SK-N-SH (cell line): Measurements from ENCODE around the gene RANGAP1. TPM values are rescaled to one million over a fixed set of nuclear protein-coding genes. Genes with fewer than 3 reads are reported as not detected.

Source experiments
- CTCF ChIA-PET: fragments of 300-600, 350-600 bp; formaldehyde crosslinking; extraction: SDS; loops from one replicate; lab custom pipeline; 2021; lab: Yijun Ruan, JAX
- POLR2A ChIA-PET: fragments of 350-600 bp; sonication (Branson Sonifier 250); formaldehyde crosslinking; extraction: SDS; loops from one replicate; lab custom pipeline; 2020; ENCODE audit warnings: antibody characterized with exemption, inconsistent platforms; lab: Yijun Ruan, JAX
- DNase-seq: peaks from one replicate; pipeline ENCODE4 v3.0.0; 2012
- H2AFZ ChIP-seq: fragments of 200-600 bp; sonication (generic); 2 replicates; pipeline ENCODE4 v1.8.1; 2016; ENCODE audit warnings: antibody characterized with exemption, mild to moderate bottlenecking, low read depth
- H3F3A ChIP-seq: fragments of 200-600 bp; sonication (generic); replicated peaks from 2 replicates; pipeline ENCODE3; 2016; ENCODE audit warnings: antibody characterized with exemption, mild to moderate bottlenecking; ENCODE audit not compliant: insufficient read depth
- H3K27ac ChIP-seq, 2 experiments: fragments of 200-500 bp in 1 of 2; fragments of 200-600 bp in 1 of 2; sonication (Bioruptor generic) in 1 of 2; sonication (generic), shearing (Covaris generic) in 1 of 2; 2 replicates each; pipeline versions ENCODE4 v1.5.1 to v1.6.1; 2014 to 2016; ENCODE audit warnings: low read depth in 2 of 2, inconsistent platforms in 1 of 2, low read length in 1 of 2, mild to moderate bottlenecking in 1 of 2, mixed read lengths in 1 of 2
- H3K27me3 ChIP-seq: fragments of 200-600 bp; sonication (generic), shearing (Covaris generic); 2 replicates; pipeline ENCODE4 v1.6.1; 2016; ENCODE audit warnings: mixed run types; ENCODE audit not compliant: insufficient read depth
- H3K36me3 ChIP-seq, 2 experiments: fragments of 200-500 bp in 1 of 2; fragments of 200-600 bp in 1 of 2; sonication (Bioruptor generic) in 1 of 2; sonication (generic) in 1 of 2; replicated peaks in 1 of 2; 2 replicates each; pipeline versions ENCODE3 to v1.5.1; 2014 to 2016; ENCODE audit warnings: low read length in 1 of 2, mild to moderate bottlenecking in 1 of 2; ENCODE audit not compliant: insufficient read depth in 2 of 2, control insufficient read depth in 1 of 2
- H3K4me1 ChIP-seq, 2 experiments: fragments of 200-500 bp in 1 of 2; fragments of 200-600 bp in 1 of 2; sonication (Bioruptor generic) in 1 of 2; sonication (generic), shearing (Covaris generic) in 1 of 2; 2 replicates each; pipeline versions ENCODE4 v1.5.1 to v1.6.1; 2014 to 2016; ENCODE audit warnings: low read depth in 1 of 2, low read length in 1 of 2, mixed run types in 1 of 2; ENCODE audit not compliant: insufficient read depth in 2 of 2, control insufficient read depth in 1 of 2
- H3K4me2 ChIP-seq: fragments of 200-600 bp; sonication (generic), shearing (Covaris generic); 2 replicates; pipeline ENCODE4 v1.6.1; 2017; ENCODE audit warnings: mixed run types
- H3K4me3 ChIP-seq, 2 experiments: fragments of 200-500 bp in 1 of 2; fragments of 200-600 bp in 1 of 2; sonication (Bioruptor generic) in 1 of 2; sonication (generic), shearing (Covaris generic) in 1 of 2; 2 replicates each; pipeline versions ENCODE4 v1.5.1 to v1.8.1; 2014 to 2016; ENCODE audit warnings: low read depth in 2 of 2, inconsistent platforms in 1 of 2, low read length in 1 of 2, mild to moderate bottlenecking in 1 of 2, mixed read lengths in 1 of 2, moderate library complexity in 1 of 2
- H3K79me2 ChIP-seq: fragments of 200-600 bp; sonication (generic); 2 replicates; pipeline ENCODE4 v1.8.1; 2017; ENCODE audit warnings: mild to moderate bottlenecking; ENCODE audit not compliant: insufficient read depth
- H3K9ac ChIP-seq: fragments of 200-600 bp; sonication (generic); 2 replicates; pipeline ENCODE4 v1.6.1; 2017; ENCODE audit warnings: mixed run types
- H3K9me2 ChIP-seq: fragments of 200-600 bp; sonication (generic); 2 replicates; pipeline ENCODE4 v1.6.1; 2017; ENCODE audit warnings: mixed run types
- H3K9me3 ChIP-seq: fragments of 200-600 bp; sonication (generic); 2 replicates; pipeline ENCODE4 v1.6.1; 2017; ENCODE audit warnings: mixed run types, mild to moderate bottlenecking, moderate library complexity
- H4K20me1 ChIP-seq: fragments of 200-600 bp; sonication (generic); 2 replicates; pipeline ENCODE4 v1.6.1; 2017; ENCODE audit warnings: mild to moderate bottlenecking, mixed run types; ENCODE audit not compliant: insufficient read depth
- CHD2 ChIP-seq: fragments of 150-350 bp; IDR thresholded peaks from 2 replicates; pipeline ENCODE4 v1.6.1; 2018; ENCODE audit warnings: low read length; ENCODE audit not compliant: partially characterized antibody
- CTCF ChIP-seq: fragments of 200-600 bp; sonication (generic); IDR thresholded peaks from 2 replicates; pipeline ENCODE4 v1.6.1; 2017; ENCODE audit warnings: antibody characterized with exemption, mild to moderate bottlenecking, moderate library complexity
- ELF1 ChIP-seq: IDR thresholded peaks from 2 replicates; pipeline ENCODE4 v1.4.0; 2012
- EP300 ChIP-seq, 2 experiments: IDR thresholded peaks; 2 replicates each; pipeline versions ENCODE4 v1.4.0 to v1.6.1; 2012; ENCODE audit warnings: borderline replicate concordance in 1 of 2, low read depth in 1 of 2, low read length in 1 of 2
- EZH2phosphoT487 ChIP-seq: fragments of 200-600 bp; sonication (generic); IDR thresholded peaks from 2 replicates; pipeline ENCODE4 v1.6.1; 2017; ENCODE audit warnings: low read depth, mixed run types, mild to moderate bottlenecking, antibody characterized with exemption, moderate library complexity, borderline replicate concordance
- FOSL2 ChIP-seq: IDR thresholded peaks from 2 replicates; pipeline ENCODE4 v1.4.0; 2012; ENCODE audit warnings: low read depth, mild to moderate bottlenecking, moderate library complexity, borderline replicate concordance
- FOXJ3 ChIP-seq: sonication (generic); formaldehyde crosslinking; IDR thresholded peaks from 2 replicates; pipeline ENCODE4 v1.5.1; 2020; ENCODE audit warnings: mild to moderate bottlenecking, missing genetic modification reagents
- FOXM1 ChIP-seq: IDR thresholded peaks from 2 replicates; pipeline ENCODE4 v1.4.0; 2012; ENCODE audit warnings: low read depth, mild to moderate bottlenecking
- GABPA ChIP-seq: IDR thresholded peaks from 2 replicates; pipeline ENCODE4 v1.4.0; 2012; ENCODE audit warnings: low read depth, mild to moderate bottlenecking
- MAX ChIP-seq: IDR thresholded peaks from 2 replicates; pipeline ENCODE4 v1.4.0; 2012; ENCODE audit warnings: low read depth
- MEF2A ChIP-seq: IDR thresholded peaks from 2 replicates; pipeline ENCODE4 v1.4.0; 2012; ENCODE audit warnings: low read depth, borderline replicate concordance
- NFIC ChIP-seq: IDR thresholded peaks from 2 replicates; pipeline ENCODE4 v1.4.0; 2012; ENCODE audit warnings: borderline replicate concordance
- RAD21 ChIP-seq: IDR thresholded peaks from 2 replicates; pipeline ENCODE4 v1.6.1; 2012; ENCODE audit warnings: mild to moderate bottlenecking, low read length
- RCOR1 ChIP-seq: fragments of 150-350 bp; IDR thresholded peaks from 2 replicates; pipeline ENCODE4 v1.6.1; 2017; ENCODE audit warnings: antibody characterized with exemption, low read length
- REST ChIP-seq: IDR thresholded peaks from 2 replicates; pipeline ENCODE4 v1.6.1; 2012; ENCODE audit warnings: mild to moderate bottlenecking, low read depth, low read length, moderate library complexity
- SMC3 ChIP-seq: IDR thresholded peaks from 2 replicates; pipeline ENCODE4 v1.6.1; 2012; ENCODE audit warnings: low read depth, low read length, improper control_type of control experiment
- TAF1 ChIP-seq: IDR thresholded peaks from 2 replicates; pipeline ENCODE4 v1.6.1; 2012; ENCODE audit warnings: low read depth, mild to moderate bottlenecking, low read length, moderate library complexity, borderline replicate concordance
- TCF12 ChIP-seq: IDR thresholded peaks from 2 replicates; pipeline ENCODE4 v1.4.0; 2012
- TEAD4 ChIP-seq: IDR thresholded peaks from 2 replicates; pipeline ENCODE4 v1.4.0; 2012; ENCODE audit warnings: mild to moderate bottlenecking, borderline replicate concordance; ENCODE audit not compliant: insufficient read depth
- USF1 ChIP-seq: IDR thresholded peaks from 2 replicates; pipeline ENCODE4 v1.4.0; 2012; ENCODE audit warnings: low read depth, borderline replicate concordance
- YY1 ChIP-seq: IDR thresholded peaks from 2 replicates; pipeline ENCODE4 v1.4.0; 2012; ENCODE audit warnings: low read depth, mild to moderate bottlenecking
- ZBTB33 ChIP-seq: IDR thresholded peaks from 2 replicates; pipeline ENCODE4 v1.4.0; 2012; ENCODE audit warnings: low read depth, borderline replicate concordance
- WGBS: methylation state at CpG from one replicate; pipeline ENCODE4 v1.1.6; 2017; ENCODE audit warnings: low lambda C conversion rate; 5-methylcytosine and 5-hydroxymethylcytosine counted together
- polyA plus RNA-seq, 3 experiments: library from polyadenylated mRNA; depleted of rRNA; stranded (reverse); fragments of >200 nt; gene quantifications; 2 replicates each; pipeline ENCODE4 v1.2.3, GENCODE V29; 2012

Gene RANGAP1
- polyA plus RNA-seq, 1 of the 3 experiments (the other 2 are of a cell fraction): 67.1 TPM

- TF ChIP-seq TEAD4 (no peak), EP300 (IDR thresholded peaks at IDR 0.05; ENCODE audit: borderline replicate concordance in 1 of 2, low read depth in 1 of 2, low read length in 1 of 2) (peak in 1 of 2 experiments; percentile 57; a peak in 2 of 4 replicates), SMC3 (no peak), TAF1 (peak; percentile 60; the same call in 1 of the 2 replicates), TCF12 (no peak), FOSL2 (no peak), MEF2A (no peak), GABPA (peak; percentile 72), EZH2phosphoT487 (no peak), CHD2 (peak; percentile 30), FOXJ3 (CRISPR knock-in tag) (no peak), USF1 (no peak), MAX (peak; percentile 77), RCOR1 (no peak), ELF1 (peak; percentile 77)
These were observed at the start of gene RANGAP1 (continued) for GRCh38 chr22:41285820-41286638.

GRCh38 chr22:41334951-41335635 is 49.1 kb upstream of the RANGAP1 start:
- H3K9me3 ChIP-seq: no peaks in the 10 kb centered on the region
- no peaks in the 10 kb centered on the region for H3K9me2 ChIP-seq
- peaks cover 0 to 9% of the 10 kb centered on the region in 2 experiments for H3K36me3 ChIP-seq
- H2AFZ ChIP-seq: no peak overlapping the region
- no peak overlapping the region for H3K4me3 ChIP-seq
- no peaks in the 10 kb centered on the region for H3K4me1 ChIP-seq
- WGBS: 93% methylated on average over 3 of the region's 11 CpGs
- no peaks in the 10 kb centered on the region for H3K79me2 ChIP-seq
- no peak overlapping the region for H3K9ac ChIP-seq
- H3K27me3 ChIP-seq: no peaks in the 10 kb centered on the region
- ChIA-PET POLR2A (no interaction called here), CTCF (interaction anchor here (1.0 kb wide), 1 partner anchor 33 kb away, joined by 3 read pairs; no protein-coding TSS in a partner anchor)
- DNase-seq: no peak
- H3F3A ChIP-seq: no peaks in the 10 kb centered on the region
- H4K20me1 ChIP-seq: no peaks in the 10 kb centered on the region
- no peak overlapping the region for H3K4me2 ChIP-seq
- no peak overlapping the region for H3K27ac ChIP-seq
- TF ChIP-seq NFIC: no peak
- TF ChIP-seq RAD21: no peak
- no peak for TF ChIP-seq GABPA
- no peak for TF ChIP-seq RCOR1
- TF ChIP-seq TAF1: no peak
- no peak for TF ChIP-seq REST
- no peak for TF ChIP-seq FOXM1
- no peak for TF ChIP-seq EZH2phosphoT487
- TF ChIP-seq YY1: no peak
- TF ChIP-seq CTCF: no peak
- no peak for TF ChIP-seq ZBTB33
